Measurements from ENCODE around the gene CDKN2B-AS1. TPM values are rescaled to one million over a fixed set of nuclear protein-coding genes. Genes with fewer than 3 reads are reported as not detected.

CDKN2B-AS1 gene
- polyA plus RNA-seq, 1 donor (not counting 4 experiments of a cell fraction or from before 2014, with no cell fraction given), result 1.1 TPM

- dilution Hi-C loops (cut with MboI; ENCODE audit: extremely low pct_ligation_motif_present, low sequenced_read_pairs), result loop anchor here (25.0 kb wide), 1 partner anchor 190 kb away; no protein-coding TSS in a partner anchor
- H3K27ac ChIP-seq (ENCODE audit: control insufficient read depth, insufficient read depth, low read length), result no peak overlapping the region
Measured at GRCh38 chr9:22047596-22047995, 53.0 kb downstream of the CDKN2B-AS1 start.

GRCh38 chr9:22049411-22049810 lies 54.8 kb downstream of the CDKN2B-AS1 start:
- DNase-seq (ENCODE audit: low read depth, low spot score) (no peak), FAIRE-seq (peak; percentile 32)
- TF ChIP-seq CTCF (optimal IDR thresholded peaks at IDR 0.05 in 1 of 3, IDR thresholded peaks at IDR 0.05 in 1 of 3, conservative IDR thresholded peaks at IDR 0.05 in 1 of 3; ENCODE audit: extremely low read depth in 1 of 3, insufficient read depth in 2 of 3, low read length in 3 of 3), result no peak
- no peak for TF ChIP-seq EZH2 (IDR thresholded peaks at IDR 0.05; ENCODE audit: low read length)

More at GRCh38 chr9:22047596-22047995, 53.0 kb downstream of the CDKN2B-AS1 start:
- no peaks in the 10 kb centered on the region for H3K9me3 ChIP-seq (ENCODE audit: control insufficient read depth, low read depth, low read length)
- no peak overlapping the region for H3K4me3 ChIP-seq (ENCODE audit: control insufficient read depth in 2 of 3, extremely low read depth in 1 of 3, insufficient read depth in 2 of 3, low read depth in 1 of 3, low read length in 3 of 3)
- H3K79me2 ChIP-seq (ENCODE audit: control insufficient read depth, insufficient read depth, low read length), result no peaks in the 10 kb centered on the region
- H3K4me1 ChIP-seq (ENCODE audit: control insufficient read depth, extremely low read depth, insufficient read depth, low read length), result peaks cover 35% of the 10 kb centered on the region
- no peak overlapping the region for H3K9ac ChIP-seq (ENCODE audit: control insufficient read depth, extremely low read depth, insufficient read depth, low read length)
- H2AFZ ChIP-seq (ENCODE audit: control insufficient read depth, low read length), result no peak overlapping the region
- H3K4me2 ChIP-seq (ENCODE audit: control insufficient read depth, extremely low read depth, insufficient read depth, low read depth, low read length), result no peak overlapping the region
- TF ChIP-seq EZH2 (IDR thresholded peaks at IDR 0.05; ENCODE audit: low read length), result no peak
- no peaks in the 10 kb centered on the region for H3K9me1 ChIP-seq (ENCODE audit: control insufficient read depth, extremely low read depth, insufficient read depth, low read length)
- DNase-seq (ENCODE audit: low read depth, low spot score) (no peak), FAIRE-seq (no peak)
- H4K20me1 ChIP-seq (ENCODE audit: control insufficient read depth, extremely low read depth, insufficient read depth, low read length), result no peaks in the 10 kb centered on the region
- no peaks in the 10 kb centered on the region for H3K36me3 ChIP-seq (ENCODE audit: control insufficient read depth in 2 of 2, extremely low read depth in 1 of 2, insufficient read depth in 2 of 2, low read length in 2 of 2)
- H3K27me3 ChIP-seq (ENCODE audit: control insufficient read depth, extremely low read depth, insufficient read depth, low read length), result no peaks in the 10 kb centered on the region

GRCh38 chr9:22050924-22051323 lies 56.3 kb downstream of the CDKN2B-AS1 start:
- Histone ChIP-seq H3K27me3 (ENCODE audit: control insufficient read depth, extremely low read depth, insufficient read depth, low read length) (no peaks in the 10 kb centered on the region), H4K20me1 (ENCODE audit: control insufficient read depth, extremely low read depth, insufficient read depth, low read length) (no peaks in the 10 kb centered on the region), H3K79me2 (ENCODE audit: control insufficient read depth, insufficient read depth, low read length) (no peaks in the 10 kb centered on the region), H3K4me1 (ENCODE audit: control insufficient read depth, extremely low read depth, insufficient read depth, low read length) (peaks cover 34% of the 10 kb centered on the region), H3K27ac (ENCODE audit: control insufficient read depth, insufficient read depth, low read length) (no peak overlapping the region), H3K36me3 (ENCODE audit: control insufficient read depth in 2 of 2, extremely low read depth in 1 of 2, insufficient read depth in 2 of 2, low read length in 2 of 2) (no peaks in the 10 kb centered on the region), H3K4me2 (ENCODE audit: control insufficient read depth, extremely low read depth, insufficient read depth, low read depth, low read length) (no peak overlapping the region), H3K9me1 (ENCODE audit: control insufficient read depth, extremely low read depth, insufficient read depth, low read length) (no peaks in the 10 kb centered on the region), H3K9ac (ENCODE audit: control insufficient read depth, extremely low read depth, insufficient read depth, low read length) (no peak overlapping the region), H2AFZ (ENCODE audit: control insufficient read depth, low read length) (no peak overlapping the region), H3K4me3 (ENCODE audit: control insufficient read depth in 2 of 3, extremely low read depth in 1 of 3, insufficient read depth in 2 of 3, low read depth in 1 of 3, low read length in 3 of 3) (no peak overlapping the region), H3K9me3 (ENCODE audit: control insufficient read depth, low read depth, low read length) (no peaks in the 10 kb centered on the region)
- TF ChIP-seq EZH2 (IDR thresholded peaks at IDR 0.05; ENCODE audit: low read length) (no peak), CTCF (optimal IDR thresholded peaks at IDR 0.05 in 1 of 3, IDR thresholded peaks at IDR 0.05 in 1 of 3, conservative IDR thresholded peaks at IDR 0.05 in 1 of 3; ENCODE audit: extremely low read depth in 1 of 3, insufficient read depth in 2 of 3, low read length in 3 of 3) (no peak)
- DNase-seq (ENCODE audit: low read depth, low spot score), result no peak
- FAIRE-seq, result no peak
- dilution Hi-C loops (cut with MboI; ENCODE audit: extremely low pct_ligation_motif_present, low sequenced_read_pairs), result no loop called here

More at GRCh38 chr9:22049411-22049810, 54.8 kb downstream of the CDKN2B-AS1 start:
- Histone ChIP-seq H3K4me1 (ENCODE audit: control insufficient read depth, extremely low read depth, insufficient read depth, low read length) (peaks cover 41% of the 10 kb centered on the region), H3K36me3 (ENCODE audit: control insufficient read depth in 2 of 2, extremely low read depth in 1 of 2, insufficient read depth in 2 of 2, low read length in 2 of 2) (no peaks in the 10 kb centered on the region), H3K4me3 (ENCODE audit: control insufficient read depth in 2 of 3, extremely low read depth in 1 of 3, insufficient read depth in 2 of 3, low read depth in 1 of 3, low read length in 3 of 3) (no peak overlapping the region), H3K9me1 (ENCODE audit: control insufficient read depth, extremely low read depth, insufficient read depth, low read length) (no peaks in the 10 kb centered on the region), H3K27ac (ENCODE audit: control insufficient read depth, insufficient read depth, low read length) (no peak overlapping the region), H3K9me3 (ENCODE audit: control insufficient read depth, low read depth, low read length) (no peaks in the 10 kb centered on the region), H4K20me1 (ENCODE audit: control insufficient read depth, extremely low read depth, insufficient read depth, low read length) (no peaks in the 10 kb centered on the region), H2AFZ (ENCODE audit: control insufficient read depth, low read length) (no peak overlapping the region), H3K4me2 (ENCODE audit: control insufficient read depth, extremely low read depth, insufficient read depth, low read depth, low read length) (no peak overlapping the region), H3K9ac (ENCODE audit: control insufficient read depth, extremely low read depth, insufficient read depth, low read length) (no peak overlapping the region), H3K79me2 (ENCODE audit: control insufficient read depth, insufficient read depth, low read length) (no peaks in the 10 kb centered on the region), H3K27me3 (ENCODE audit: control insufficient read depth, extremely low read depth, insufficient read depth, low read length) (no peaks in the 10 kb centered on the region)
- dilution Hi-C loops (cut with MboI; ENCODE audit: extremely low pct_ligation_motif_present, low sequenced_read_pairs), result loop anchor here (25.0 kb wide), 1 partner anchor 188 kb away; no protein-coding TSS in a partner anchor

All from keratinocyte (primary cell).